H1 (cell line): ENCODE measurements around the gene AFF1. TPM values are rescaled to one million over a fixed set of nuclear protein-coding genes. Genes with fewer than 3 reads are reported as not detected.

Experiments
- CBX5 ChIP-seq: fragments of 300-800, 300-1000 bp; sonication (generic); IDR thresholded peaks from 2 replicates; pipeline ENCODE4 v1.7.1; 2016; ENCODE audit warnings: antibody characterized with exemption, low read length, low read depth
- CEBPB ChIP-seq: IDR thresholded peaks from 2 replicates; pipeline ENCODE4 v1.6.1; 2012; ENCODE audit warnings: low read depth, low read length
- CHD7 ChIP-seq: fragments of 300-600 bp; sonication (generic); IDR thresholded peaks from 2 replicates; pipeline ENCODE4 v1.7.1; 2012; ENCODE audit warnings: low read length, moderate library complexity, mild to moderate bottlenecking, inconsistent platforms; ENCODE audit not compliant: insufficient replicate concordance
- CREB1 ChIP-seq: IDR thresholded peaks from 2 replicates; pipeline ENCODE4 v1.6.1; 2012; ENCODE audit warnings: inconsistent platforms
- EZH2 ChIP-seq: fragments of 200-600 bp; sonication (generic); IDR thresholded peaks from 2 replicates; pipeline ENCODE4 v1.7.1; 2012; ENCODE audit warnings: low read depth, mild to moderate bottlenecking, moderate library complexity, low read length, inconsistent platforms; ENCODE audit not compliant: severe bottlenecking
- PHF8 ChIP-seq: fragments of 200-600 bp; sonication (generic); conservative IDR thresholded peaks from 2 replicates; pipeline ENCODE4 v1.7.1; 2012; ENCODE audit warnings: low read depth, mild to moderate bottlenecking, inconsistent platforms, low read length, moderate library complexity
- RNF2 ChIP-seq: fragments of 200-900, 300-1000 bp; sonication (generic); IDR thresholded peaks from 2 replicates; pipeline ENCODE4 v1.7.1; 2016; ENCODE audit warnings: borderline replicate concordance, low read depth, mild to moderate bottlenecking, antibody characterized with exemption, low read length; ENCODE audit not compliant: poor library complexity, severe bottlenecking; ENCODE audit errors: missing control alignments
- RXRA ChIP-seq: IDR thresholded peaks from 2 replicates; pipeline ENCODE4 v1.6.1; 2011; ENCODE audit warnings: low read depth, mild to moderate bottlenecking, low read length, moderate library complexity; ENCODE audit not compliant: insufficient read depth
- SIX5 ChIP-seq: IDR thresholded peaks from 2 replicates; pipeline ENCODE4 v1.6.1; 2011; ENCODE audit warnings: mild to moderate bottlenecking, low read depth, low read length
- SP1 ChIP-seq: IDR thresholded peaks from 2 replicates; pipeline ENCODE4 v1.6.1; 2011; ENCODE audit warnings: low read depth, low read length
- SRF ChIP-seq: IDR thresholded peaks from 2 replicates; pipeline ENCODE4 v1.6.1; 2011; ENCODE audit warnings: mild to moderate bottlenecking, low read depth, low read length, moderate library complexity
- ZNF274 ChIP-seq: IDR thresholded peaks from 2 replicates; pipeline ENCODE4 v1.7.0; 2012; ENCODE audit warnings: low read length, borderline replicate concordance; ENCODE audit errors: extremely low read depth
- polyA plus RNA-seq, 7 experiments: library from polyadenylated mRNA; depleted of rRNA in 3 of 7; stranded (reverse) in 5 of 7; unstranded in 2 of 7; fragments of >200 nt in 5 of 7; fragments of 200-250 nt in 2 of 7; gene quantifications; 1 replicate in 5 of 7; 2 replicates in 1 of 7; 4 replicates in 1 of 7; pipeline versions ENCODE4 v1.2.1 to v1.2.3, GENCODE V29; 2011 to 2013; ENCODE audit warnings: missing spikeins in 2 of 7, mixed read lengths in 2 of 7
- total RNA-seq: library from RNA; stranded (reverse); fragmentation: NEBNext Ultra II Directional; extraction: Animal tissue kit (Norgen Biotek cat#: 25700); gene quantifications from 2 replicates; pipeline ENCODE4 v1.2.1, GENCODE V29; 2021

The AFF1 gene
- total and polyA plus RNA-seq, 2 of the 8 experiments (the other 6 are each of a cell fraction or from before 2014, with no cell fraction given) = 14.8 to 85.5 TPM

- no peak for TF ChIP-seq CHD7
- no peak for TF ChIP-seq CBX5
- TF ChIP-seq CREB1 = no peak
- no peak for TF ChIP-seq PHF8
- no peak for TF ChIP-seq EZH2
- TF ChIP-seq SIX5 = no peak
- no peak for TF ChIP-seq SRF
- TF ChIP-seq CEBPB = no peak
- TF ChIP-seq SP1 = no peak
- TF ChIP-seq RNF2 = no peak
- no peak for TF ChIP-seq ZNF274
- no peak for TF ChIP-seq RXRA
Observed at GRCh38 chr4:87010192-87010591, 75.4 kb downstream of the AFF1 start (continued).
